Fibroblast of the aortic adventitia (primary cell): ENCODE results near the gene OPA3. TPM values are rescaled to one million over a fixed set of nuclear protein-coding genes. Genes with fewer than 3 reads are reported as not detected.

Experiments
- DNase-seq: peaks from one replicate; pipeline ENCODE4 v3.0.0-alpha.2; 2010; ENCODE audit warnings: low read depth
- H3K4me3 ChIP-seq: 2 replicates; pipeline ENCODE4 v1.5.1; 2011; ENCODE audit warnings: low read depth, mild to moderate bottlenecking, control low read depth, low read length, moderate library complexity
- CTCF ChIP-seq: IDR thresholded peaks from 2 replicates; pipeline ENCODE4 v1.5.1; 2011; ENCODE audit warnings: mild to moderate bottlenecking, low read length, control low read depth, inconsistent platforms; ENCODE audit not compliant: insufficient read depth
- total RNA-seq: library from RNA; depleted of rRNA; stranded (reverse); fragments of >200 nt; gene quantifications from 2 replicates; pipeline ENCODE4 v1.2.3, GENCODE V29; 2012; ENCODE audit warnings: low replicate concordance

The OPA3 gene
- total RNA-seq, 1 donor: 8.8 TPM

DNA sequence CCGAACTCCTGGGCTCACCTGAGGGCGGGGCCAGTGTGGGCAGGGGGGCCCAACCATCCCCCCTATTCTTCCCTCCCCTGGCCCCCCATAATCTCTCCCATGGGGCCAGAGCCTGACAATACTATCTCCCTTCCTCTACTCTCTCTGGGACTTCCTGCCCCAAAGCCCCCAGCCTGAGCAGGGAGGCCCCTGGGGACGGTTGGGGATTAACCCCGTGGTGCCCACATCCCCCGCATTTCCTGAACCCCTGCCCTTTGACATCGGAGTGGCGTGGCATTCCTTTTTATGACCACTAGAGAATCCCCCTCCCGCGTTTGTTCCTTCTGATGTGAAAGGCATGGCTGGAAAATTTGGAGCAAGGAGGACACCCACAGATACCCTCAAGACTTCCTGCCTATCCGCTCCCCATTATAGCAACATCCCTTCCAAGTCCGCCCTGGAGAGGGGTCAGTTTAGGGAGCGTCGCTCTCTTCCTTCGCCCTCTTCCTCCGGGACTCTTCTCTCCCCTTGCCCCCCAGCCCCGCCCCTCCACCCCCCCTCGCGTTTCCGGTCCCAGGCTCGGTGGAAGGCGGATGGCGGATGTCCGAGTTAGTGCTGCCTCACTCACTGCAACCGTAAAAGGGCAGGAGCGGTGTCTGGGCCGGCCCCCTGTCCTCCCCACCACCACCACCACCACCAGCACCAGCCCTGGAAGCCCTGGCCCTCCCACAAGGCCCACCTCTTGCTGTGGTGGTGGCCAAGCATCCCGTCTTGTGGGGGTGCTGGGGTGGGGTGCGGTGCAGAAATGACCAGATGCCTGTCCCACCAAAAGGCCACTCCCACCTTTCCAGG is 75.5 kb downstream of the OPA3 start:
- peak; percentile 37 for DNase-seq
- peak overlapping the region; percentile 98 for H3K4me3 ChIP-seq
- TF ChIP-seq CTCF: peak; percentile 2

- peak overlapping the region; percentile 98 for H3K4me3 ChIP-seq
- no peak for DNase-seq
- no peak for TF ChIP-seq CTCF
These were observed 76.2 kb downstream of the OPA3 start for GRCh38 chr19:45508417-45508860.

DNA sequence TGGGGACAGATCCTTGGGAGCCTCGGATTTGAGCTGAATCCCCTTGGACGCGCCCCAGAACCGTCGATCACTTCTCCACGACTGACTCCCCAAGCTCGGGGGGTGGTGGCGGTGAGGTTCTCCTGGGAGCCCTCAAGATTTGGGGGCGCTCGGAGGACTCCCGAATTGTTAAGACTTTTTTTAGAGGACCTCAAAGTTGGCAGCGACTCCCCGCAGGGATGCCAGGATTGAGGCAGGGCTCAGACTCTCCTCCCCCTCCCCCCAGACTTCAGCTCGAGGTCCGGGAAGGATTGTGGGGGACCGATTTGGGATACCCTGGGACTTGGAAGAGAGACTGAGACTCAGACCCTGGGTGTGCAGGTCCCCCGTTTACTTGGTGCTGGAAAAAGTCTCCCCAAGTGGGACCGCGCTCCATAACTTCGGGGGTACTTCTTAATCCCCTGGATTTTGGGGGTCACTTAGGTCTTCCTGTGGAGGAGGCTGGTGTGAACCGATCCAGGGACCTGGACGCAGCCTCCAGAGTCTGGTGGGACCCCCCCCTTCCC is 76.7 kb downstream of the OPA3 start:
- no peak for TF ChIP-seq CTCF
- H3K4me3 ChIP-seq: peak overlapping the region; percentile 98
- peak; percentile 31 for DNase-seq

GRCh38 chr19:45506989-45507871 is 77.4 kb downstream of the OPA3 start, which contains the start of gene VASP:
VASP (plus strand) TSS chr19:45507479; CDS start chr19:45507772, 293 bp downstream.
- TF ChIP-seq CTCF: no peak
- peak within 1 kb of the TSS; percentile 98 for H3K4me3 ChIP-seq
- peak; percentile 81 for DNase-seq

DNA sequence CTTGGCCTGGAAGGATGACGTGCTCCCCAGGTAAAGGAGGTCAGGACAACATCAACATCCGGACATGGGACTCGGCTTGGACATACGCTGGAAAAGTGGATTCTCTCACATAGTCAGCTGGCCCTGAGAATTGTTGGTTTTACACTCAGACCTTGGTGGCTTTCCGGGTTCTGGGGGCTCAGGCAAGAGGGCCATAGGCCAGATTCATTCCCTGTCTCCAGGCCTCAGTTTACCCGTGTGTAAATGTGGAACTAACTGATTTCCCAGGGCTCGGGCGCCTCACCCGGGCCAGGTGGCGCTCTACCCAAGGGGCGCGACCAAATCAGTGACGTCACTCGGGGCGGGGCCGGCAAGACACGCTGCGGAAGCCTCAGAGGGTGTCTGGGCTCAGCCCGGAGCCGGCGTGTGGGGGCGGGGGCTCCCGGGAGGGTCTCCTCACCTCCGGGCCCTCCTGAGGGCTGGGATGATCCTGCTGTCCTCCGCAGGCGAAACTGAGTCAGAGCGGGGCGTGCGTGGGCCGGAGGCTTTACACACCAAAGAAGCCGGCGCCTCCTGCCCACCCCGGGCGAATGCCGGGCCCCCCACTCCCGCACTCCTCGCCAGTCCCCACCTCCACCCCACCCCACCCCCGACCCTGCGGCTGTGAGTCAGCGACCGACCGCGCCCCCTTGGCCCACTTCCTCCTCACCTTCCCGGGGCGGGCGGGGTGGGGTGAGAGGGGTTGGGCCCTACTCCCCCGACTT is 78.2 kb downstream of the OPA3 start:
- peak; percentile 86 for DNase-seq
- H3K4me3 ChIP-seq: peak overlapping the region; percentile 98
- peak; percentile 44 for TF ChIP-seq CTCF

DNA sequence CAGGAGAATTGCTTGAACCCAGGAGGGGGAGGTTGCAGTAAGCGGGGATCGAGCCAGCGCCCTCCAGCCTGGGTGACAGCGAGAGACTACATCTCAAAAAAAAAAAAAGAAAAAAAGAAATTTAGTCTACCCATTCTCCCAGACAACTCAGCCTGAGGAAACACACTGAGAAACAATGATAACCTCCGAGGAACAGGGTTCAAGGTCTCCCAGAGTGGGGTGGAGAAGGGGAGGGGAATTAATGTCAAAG is 78.7 kb downstream of the OPA3 start:
- no peak for TF ChIP-seq CTCF
- H3K4me3 ChIP-seq: peak overlapping the region; percentile 98
- no peak for DNase-seq
